H1 (cell line): ENCODE data around the gene MGRN1. TPM values are rescaled to one million over a fixed set of nuclear protein-coding genes. Genes with fewer than 3 reads are reported as not detected.
A peak's percentile ranks its signal among the peaks of the same experiment; 100 is the strongest.

Experiments
- CTCF ChIA-PET: fragments of 300-600 bp; sonication (Branson Sonifier 250); formaldehyde crosslinking; loops from one replicate; lab custom pipeline; 2021; ENCODE audit not compliant: partially characterized antibody; lab: Charles Lee
- POLR2A ChIA-PET: fragments of 300-600 bp; sonication (Branson Sonifier 250); formaldehyde crosslinking; loops from one replicate; lab custom pipeline; 2021; ENCODE audit warnings: inconsistent platforms; ENCODE audit not compliant: partially characterized antibody; lab: Charles Lee
- DNase-seq, 2 experiments: peaks; one replicate each; pipeline versions ENCODE4 v3.0.0 to v3.0.0-alpha.2; 2010 to 2022; ENCODE audit warnings: low spot score in 2 of 2, low read depth in 1 of 2, mixed read lengths in 1 of 2
- FAIRE-seq: peaks from 2 replicates; lab custom pipeline; 2011; peaks lifted over from hg19 to GRCh38; lab: Jason Lieb, UNC
- H2AFZ ChIP-seq: 2 replicates; pipeline ENCODE4 v1.8.1; 2012; ENCODE audit warnings: low read length, inconsistent platforms
- H2AK5ac ChIP-seq: 2 replicates; pipeline ENCODE4 v1.6.1; 2013; ENCODE audit warnings: low read depth, low read length
- H2BK120ac ChIP-seq: replicated peaks from 2 replicates; pipeline ENCODE3; 2013; ENCODE audit warnings: low read depth, low read length, inconsistent platforms
- H2BK12ac ChIP-seq: 2 replicates; pipeline ENCODE4 v1.6.1; 2013; ENCODE audit warnings: low read depth, low read length
- H2BK15ac ChIP-seq: 2 replicates; pipeline ENCODE4 v1.6.1; 2013; ENCODE audit warnings: low read length
- H2BK20ac ChIP-seq: 2 replicates; pipeline ENCODE4 v1.6.1; 2013; ENCODE audit warnings: low read length
- H2BK5ac ChIP-seq: 2 replicates; pipeline ENCODE4 v1.6.1; 2013; ENCODE audit warnings: low read depth, low read length
- H3K14ac ChIP-seq: 2 replicates; pipeline ENCODE4 v1.6.1; 2013; ENCODE audit warnings: inconsistent platforms; ENCODE audit not compliant: insufficient read length
- H3K18ac ChIP-seq: 2 replicates; pipeline ENCODE4 v1.6.1; 2013; ENCODE audit warnings: low read length; ENCODE audit errors: extremely low read depth
- H3K23ac ChIP-seq: 2 replicates; pipeline ENCODE4 v1.6.1; 2013; ENCODE audit warnings: inconsistent platforms; ENCODE audit not compliant: insufficient read length
- H3K23me2 ChIP-seq: 2 replicates; pipeline ENCODE4 v1.6.1; 2013; ENCODE audit warnings: low read depth, low read length
- H3K27ac ChIP-seq: 2 replicates; pipeline ENCODE4 v1.6.1; 2011; ENCODE audit warnings: low read depth, low read length, inconsistent platforms
- H3K27me3 ChIP-seq, 4 experiments: replicated peaks in 1 of 4; 1 replicate in 1 of 4; 2 replicates in 3 of 4; pipeline versions ENCODE4 v1.6.1 to v1.8.1; 2011 to 2013; ENCODE audit warnings: low read length in 3 of 4, mild to moderate bottlenecking in 3 of 4, inconsistent platforms in 2 of 4, mixed read lengths in 2 of 4, moderate library complexity in 1 of 4; ENCODE audit not compliant: control insufficient read depth in 3 of 4, insufficient read depth in 3 of 4; ENCODE audit errors: extremely low read depth in 1 of 4
- H3K36me3 ChIP-seq, 4 experiments: 2 replicates each; pipeline versions ENCODE4 v1.6.1 to v1.8.1; 2011 to 2013; ENCODE audit warnings: mild to moderate bottlenecking in 4 of 4, low read length in 3 of 4, moderate library complexity in 2 of 4, control low read depth in 1 of 4, inconsistent platforms in 1 of 4; ENCODE audit not compliant: insufficient read depth in 4 of 4, control insufficient read depth in 2 of 4
- H3K4ac ChIP-seq: replicated peaks from 2 replicates; pipeline ENCODE3; 2013; ENCODE audit warnings: low read length, low read depth, mixed read lengths, inconsistent platforms; ENCODE audit not compliant: insufficient read length
- H3K4me1 ChIP-seq, 4 experiments: replicated peaks in 1 of 4; 1 replicate in 1 of 4; 2 replicates in 3 of 4; pipeline versions ENCODE4 v1.6.1 to v1.8.1; 2011 to 2013; ENCODE audit warnings: low read length in 3 of 4, inconsistent platforms in 2 of 4, mixed read lengths in 1 of 4; ENCODE audit not compliant: insufficient read depth in 4 of 4, control insufficient read depth in 3 of 4
- H3K4me2 ChIP-seq, 2 experiments: 2 replicates each; pipeline versions ENCODE4 v1.6.1 to v1.8.1; 2011 to 2013; ENCODE audit warnings: low read depth in 2 of 2, low read length in 2 of 2, control low read depth in 1 of 2, inconsistent platforms in 1 of 2, mild to moderate bottlenecking in 1 of 2; ENCODE audit not compliant: insufficient read depth in 1 of 2
- H3K4me3 ChIP-seq, 4 experiments: fragments of 200-600, 300-600 bp in 1 of 4; sonication (generic), shearing (Covaris generic), sonication (Bioruptor Twin) in 1 of 4; 2 replicates each; pipeline versions ENCODE4 v1.5.1 to v1.8.1; 2011 to 2016; ENCODE audit warnings: low read length in 4 of 4, low read depth in 3 of 4, control low read depth in 2 of 4, inconsistent platforms in 2 of 4, mild to moderate bottlenecking in 2 of 4, mixed read lengths in 1 of 4, moderate library complexity in 1 of 4; ENCODE audit not compliant: insufficient read depth in 2 of 4; ENCODE audit errors: extremely low read depth in 1 of 4
- H3K56ac ChIP-seq: replicated peaks from 2 replicates; pipeline ENCODE3; 2013; ENCODE audit warnings: low read depth, mild to moderate bottlenecking, mixed read lengths, low read length, inconsistent platforms; ENCODE audit not compliant: insufficient read length
- H3K79me1 ChIP-seq: 2 replicates; pipeline ENCODE4 v1.6.1; 2013; ENCODE audit warnings: low read depth, low read length, control low read depth
- H3K79me2 ChIP-seq, 2 experiments: 2 replicates each; pipeline versions ENCODE4 v1.6.1 to v1.8.1; 2012 to 2013; ENCODE audit warnings: low read length in 2 of 2, mild to moderate bottlenecking in 2 of 2, inconsistent platforms in 1 of 2; ENCODE audit not compliant: insufficient read depth in 2 of 2, control insufficient read depth in 1 of 2
- H3K9ac ChIP-seq, 4 experiments: replicated peaks in 1 of 4; 1 replicate in 1 of 4; 2 replicates in 3 of 4; pipeline versions ENCODE4 v1.6.1 to v1.8.1; 2011 to 2013; ENCODE audit warnings: low read depth in 3 of 4, low read length in 3 of 4, control low read depth in 2 of 4, mild to moderate bottlenecking in 2 of 4, moderate library complexity in 2 of 4, inconsistent platforms in 1 of 4; ENCODE audit errors: extremely low read depth in 1 of 4
- H3K9me3 ChIP-seq, 2 experiments: 2 replicates each; pipeline versions ENCODE4 v1.6.1 to v1.8.1; 2012 to 2013; ENCODE audit warnings: mild to moderate bottlenecking in 2 of 2, moderate library complexity in 2 of 2, control low read depth in 1 of 2, inconsistent platforms in 1 of 2, low read depth in 1 of 2, low read length in 1 of 2, mixed read lengths in 1 of 2; ENCODE audit not compliant: insufficient read depth in 2 of 2
- H4K20me1 ChIP-seq, 2 experiments: replicated peaks in 1 of 2; 2 replicates each; pipeline versions ENCODE3 to v1.8.1; 2011 to 2013; ENCODE audit warnings: inconsistent platforms in 2 of 2, low read length in 2 of 2, mild to moderate bottlenecking in 1 of 2; ENCODE audit not compliant: insufficient read depth in 2 of 2, control insufficient read depth in 1 of 2
- H4K5ac ChIP-seq: 2 replicates; pipeline ENCODE4 v1.6.1; 2013; ENCODE audit warnings: low read length, low read depth, mixed read lengths, inconsistent platforms; ENCODE audit not compliant: insufficient read length
- H4K8ac ChIP-seq: 2 replicates; pipeline ENCODE4 v1.8.0; 2013; ENCODE audit warnings: mild to moderate bottlenecking, moderate library complexity, low read length, inconsistent platforms; ENCODE audit not compliant: insufficient read depth; ENCODE audit errors: extremely low read depth
- H4K91ac ChIP-seq: replicated peaks from 2 replicates; pipeline ENCODE3; 2013; ENCODE audit warnings: low read length, mixed read lengths, inconsistent platforms; ENCODE audit not compliant: insufficient read length
- ASH2L ChIP-seq: fragments of 200-600, 300-600 bp; sonication (generic); IDR thresholded peaks from one replicate; pipeline ENCODE4 v1.7.1; 2017; ENCODE audit warnings: low read length
- CEBPB ChIP-seq: IDR thresholded peaks from 2 replicates; pipeline ENCODE4 v1.6.1; 2012; ENCODE audit warnings: low read depth, low read length
- EZH2 ChIP-seq: fragments of 200-600 bp; sonication (generic); IDR thresholded peaks from 2 replicates; pipeline ENCODE4 v1.7.1; 2012; ENCODE audit warnings: low read depth, mild to moderate bottlenecking, moderate library complexity, low read length, inconsistent platforms; ENCODE audit not compliant: severe bottlenecking
- KDM4A ChIP-seq: IDR thresholded peaks from one replicate; pipeline ENCODE4 v1.7.1; 2012; ENCODE audit warnings: low read depth, mild to moderate bottlenecking, moderate library complexity, low read length, inconsistent platforms; ENCODE audit not compliant: severe bottlenecking
- PHF8 ChIP-seq: fragments of 200-600 bp; sonication (generic); conservative IDR thresholded peaks from 2 replicates; pipeline ENCODE4 v1.7.1; 2012; ENCODE audit warnings: low read depth, mild to moderate bottlenecking, inconsistent platforms, low read length, moderate library complexity
- POLR2A ChIP-seq, 2 experiments: IDR thresholded peaks; 1 replicate in 1 of 2; 2 replicates in 1 of 2; pipeline ENCODE4 v1.6.1; 2011; ENCODE audit warnings: low read depth in 2 of 2, low read length in 2 of 2, mild to moderate bottlenecking in 2 of 2; ENCODE audit errors: control extremely low read depth in 1 of 2
- RXRA ChIP-seq: IDR thresholded peaks from 2 replicates; pipeline ENCODE4 v1.6.1; 2011; ENCODE audit warnings: low read depth, mild to moderate bottlenecking, low read length, moderate library complexity; ENCODE audit not compliant: insufficient read depth
- SIN3A ChIP-seq, 2 experiments: IDR thresholded peaks in 1 of 2; conservative IDR thresholded peaks in 1 of 2; 2 replicates each; pipeline ENCODE4 v1.6.1; 2011 to 2012; ENCODE audit warnings: low read length in 2 of 2, improper control_type of control experiment in 1 of 2, low read depth in 1 of 2, mild to moderate bottlenecking in 1 of 2
- SIX5 ChIP-seq: IDR thresholded peaks from 2 replicates; pipeline ENCODE4 v1.6.1; 2011; ENCODE audit warnings: mild to moderate bottlenecking, low read depth, low read length
- SRF ChIP-seq: IDR thresholded peaks from 2 replicates; pipeline ENCODE4 v1.6.1; 2011; ENCODE audit warnings: mild to moderate bottlenecking, low read depth, low read length, moderate library complexity
- SUZ12 ChIP-seq: fragments of 200-600 bp; sonication (generic); IDR thresholded peaks from 2 replicates; pipeline ENCODE4 v1.6.1; 2012; ENCODE audit warnings: mild to moderate bottlenecking, inconsistent platforms, low read length, moderate library complexity, mixed read lengths
- WGBS, 2 experiments: shearing (Covaris generic) in 1 of 2; methylation state at CpG; one replicate each; pipeline versions ENCODE4 v1.1.6 to v1.1.7; 2013 to 2015; ENCODE audit warnings: low lambda C conversion rate in 2 of 2, mixed read lengths in 2 of 2, inconsistent platforms in 1 of 2, low coverage in 1 of 2, missing lambda C conversion rate in 1 of 2; ENCODE audit not compliant: insufficient replicate concordance in 2 of 2, insufficient coverage in 1 of 2, insufficient read length in 1 of 2; ENCODE audit errors: extremely low coverage in 1 of 2, missing lambda C conversion rate in 1 of 2; 5-methylcytosine and 5-hydroxymethylcytosine counted together
- polyA plus RNA-seq, 7 experiments: library from polyadenylated mRNA; depleted of rRNA in 3 of 7; stranded (reverse) in 5 of 7; unstranded in 2 of 7; fragments of >200 nt in 5 of 7; fragments of 200-250 nt in 2 of 7; gene quantifications; 1 replicate in 5 of 7; 2 replicates in 1 of 7; 4 replicates in 1 of 7; pipeline versions ENCODE4 v1.2.1 to v1.2.3, GENCODE V29; 2011 to 2013; ENCODE audit warnings: missing spikeins in 2 of 7, mixed read lengths in 2 of 7
- total RNA-seq: library from RNA; stranded (reverse); fragmentation: NEBNext Ultra II Directional; extraction: Animal tissue kit (Norgen Biotek cat#: 25700); gene quantifications from 2 replicates; pipeline ENCODE4 v1.2.1, GENCODE V29; 2021

Gene MGRN1
- total and polyA plus RNA-seq, 2 of the 8 experiments (the other 6 are each of a cell fraction or from before 2014, with no cell fraction given) = 15.0 to 82.3 TPM

DNA sequence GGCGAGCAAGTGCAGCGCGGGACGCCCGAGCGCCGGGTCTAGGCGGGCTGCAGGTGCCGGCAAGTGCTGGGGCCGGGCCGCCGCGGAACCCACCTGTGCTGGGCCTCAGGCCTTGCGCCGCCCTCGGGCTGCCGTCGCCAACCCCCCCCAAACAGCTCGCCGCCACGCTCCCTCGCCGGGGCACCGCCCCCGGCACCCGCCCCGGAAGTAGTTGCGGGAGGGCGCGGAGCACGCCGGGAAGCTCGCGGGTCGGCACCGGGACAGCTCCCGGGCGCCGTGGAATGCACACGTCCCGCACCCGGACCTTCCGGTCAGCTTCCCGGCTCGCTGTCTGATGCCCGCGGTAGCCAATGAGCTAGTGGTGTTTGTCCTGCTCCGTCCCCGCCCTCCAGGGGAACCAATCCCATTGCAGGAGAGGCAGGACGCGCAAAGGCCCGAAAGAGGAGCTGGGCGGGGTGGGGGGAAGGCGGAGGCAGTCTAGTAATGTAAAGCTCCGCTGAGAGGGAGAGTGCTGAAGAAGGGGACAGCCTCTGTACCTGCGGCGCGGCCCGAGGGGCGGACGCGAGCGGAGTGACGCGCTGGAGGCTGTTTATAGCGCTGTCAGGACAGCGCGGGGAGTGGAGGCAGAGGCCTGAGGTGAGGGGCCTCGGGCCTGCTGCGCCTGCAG, 109.6 kb downstream of the MGRN1 start, which contains the start of the genes ANKS3 and DNAAF8:
Gene ANKS3 (minus strand): TSS at position 209 of the 667 bp plus-strand sequence. CDS start 4,122 bp downstream, outside the sequence.
Gene DNAAF8 (plus strand): TSS at position 475 of the 667 bp plus-strand sequence. CDS start 1,978 bp downstream, outside the sequence.
- Histone ChIP-seq H2BK120ac (no peak within 1 kb of the TSS), H4K20me1 (peaks cover 0 to 2% of the 10 kb centered on the region in 2 experiments), H3K9ac (peak within 1 kb of the TSS; percentile 68 to 82 (median 78)), H3K27ac (peak within 1 kb of the TSS; percentile 59; the same call in 1 of the 2 replicates), H2AK5ac (no peak within 1 kb of the TSS), H3K4me2 (peak within 1 kb of the TSS; percentile 85 to 92), H3K9me3 (no peaks in the 10 kb centered on the region), H3K27me3 (peaks cover 0 to 4% (median under 1%) of the 10 kb centered on the region in 4 experiments; a peak in 2 of 7 replicates), H3K79me2 (peaks cover 4 to 26% of the 10 kb centered on the region in 2 experiments; a peak in 3 of 4 replicates), H2BK12ac (no peak within 1 kb of the TSS), H2AFZ (peak within 1 kb of the TSS; percentile 95), H3K14ac (no peak within 1 kb of the TSS), H2BK5ac (peak within 1 kb of the TSS; percentile 71; the same call in 1 of the 2 replicates), H3K36me3 (peaks cover 3 to 11% (median 4%) of the 10 kb centered on the region in 4 experiments; a peak in 6 of 8 replicates), H3K23me2 (peaks cover 10% of the 10 kb centered on the region; the same call in 1 of the 2 replicates), H3K4me1 (peaks cover 0 to 4% (median 0%) of the 10 kb centered on the region in 4 experiments; a peak in 2 of 7 replicates), H3K4ac (peak within 1 kb of the TSS; percentile 54), H4K91ac (no peak within 1 kb of the TSS), H3K4me3 (peak within 1 kb of the TSS; percentile 59 to 97 (median 92)), H2BK15ac (no peak within 1 kb of the TSS), H3K18ac (peak within 1 kb of the TSS; percentile 71), H4K5ac (peak within 1 kb of the TSS; percentile 85), H3K23ac (no peak within 1 kb of the TSS), H2BK20ac (no peak within 1 kb of the TSS), H4K8ac (peak within 1 kb of the TSS; percentile 69), H3K79me1 (peaks cover 5% of the 10 kb centered on the region; the same call in 1 of the 2 replicates), H3K56ac (peak within 1 kb of the TSS; percentile 62)
- peak; percentile 36 for FAIRE-seq
- 1% methylated on average over 61 of the region's 70 CpGs; no CpG with 5 or more reads in 1 of the 2 experiments for WGBS, 2 experiments
- ChIA-PET CTCF (interaction anchor here (0.7 to 2.3 kb wide), 11 partner anchors 10 to 222 kb away, joined by 3 to 9 read pairs (median 3); partner anchors contain the start of gene NUDT16L1), POLR2A (interaction anchor here (0.7 to 5.0 kb wide), 19 partner anchors 9 to 202 kb away, joined by 3 to 30 read pairs (median 5); partner anchors contain the start of genes GLYR1, NUDT16L1, ROGDI and UBN1)
- DNase-seq = peak; percentile 87 to 89
- TF ChIP-seq SIN3A (conservative IDR thresholded peaks at IDR 0.05 in 1 of 2, IDR thresholded peaks at IDR 0.05 in 1 of 2; ENCODE audit: low read depth in 1 of 2, low read length in 2 of 2) (no peak), SUZ12 (no peak), SRF (no peak), SIX5 (no peak), ASH2L (peak; percentile 60), RXRA (no peak), POLR2A (IDR thresholded peaks at IDR 0.05; ENCODE audit: control extremely low read depth in 1 of 2, low read depth in 2 of 2, low read length in 2 of 2) (peak in 1 of 2 experiments; percentile 42; a peak in 2 of 3 replicates), PHF8 (peak; percentile 73), CEBPB (no peak), EZH2 (no peak), KDM4A (peak; percentile 60)
